ENCODE measurements around the gene LY6G5C. TPM values are rescaled to one million over a fixed set of nuclear protein-coding genes. Genes with fewer than 3 reads are reported as not detected.

LY6G5C gene
- total RNA-seq, 1 experiment from 2014 or later = 0.62 TPM

GRCh38 chr6:31651602-31652191, 29.2 kb downstream of the LY6G5C start:
- ChIA-PET POLR2A (interaction anchor here (0.6 to 2.1 kb wide), 6 partner anchors 10 to 169 kb away, joined by 3 to 10 read pairs (median 3); partner anchors contain the start of gene C6orf47), CTCF (no interaction called here)
- TF ChIP-seq CTCF (IDR thresholded peaks at IDR 0.05) = no peak
- no peak for TF ChIP-seq SIN3A (IDR thresholded peaks at IDR 0.05; ENCODE audit: borderline replicate concordance, insufficient read depth, low read depth, low read length)
- no peak for TF ChIP-seq REST (IDR thresholded peaks at IDR 0.05; ENCODE audit: insufficient read depth in 1 of 2, low read depth in 2 of 2, low read length in 1 of 2)
- no peak for TF ChIP-seq POLR2AphosphoS5 (IDR thresholded peaks at IDR 0.05; ENCODE audit: low read depth, low read length)
- TF ChIP-seq TCF7L2 (IDR thresholded peaks at IDR 0.05; ENCODE audit: low read depth, low read length) = no peak
- Histone ChIP-seq H3K4me1 (ENCODE audit: control insufficient read depth, insufficient read depth, low read length) (peaks cover 13% of the 10 kb centered on the region), H3K27me3 (ENCODE audit: control insufficient read depth, insufficient read depth, low read length) (no peaks in the 10 kb centered on the region), H3K9me3 (ENCODE audit: control insufficient read depth, insufficient read depth, low read depth, low read length) (no peaks in the 10 kb centered on the region), H3K4me3 (ENCODE audit: low read depth in 2 of 2, low read length in 2 of 2) (peak overlapping the region; percentile 77 to 83), H3K36me3 (ENCODE audit: control insufficient read depth, insufficient read depth, low read length) (peaks cover 17% of the 10 kb centered on the region), H3K27ac (ENCODE audit: low read length) (peak overlapping the region; percentile 99)
- intact Hi-C loops (cut with micrococcal nuclease; ENCODE audit: unreplicated experiment) = no loop called here
- in situ Hi-C loops (cut with HindIII; ENCODE audit: low pct_unique_long_range_greater_than_20kb, low sequenced_read_pairs) = no loop called here
- no TSS peak for BruUV-seq (replicated peaks)
- no peak for DNase-seq (ENCODE audit: low read depth, low spot score)
- peak; percentile 70 for ATAC-seq

DNA sequence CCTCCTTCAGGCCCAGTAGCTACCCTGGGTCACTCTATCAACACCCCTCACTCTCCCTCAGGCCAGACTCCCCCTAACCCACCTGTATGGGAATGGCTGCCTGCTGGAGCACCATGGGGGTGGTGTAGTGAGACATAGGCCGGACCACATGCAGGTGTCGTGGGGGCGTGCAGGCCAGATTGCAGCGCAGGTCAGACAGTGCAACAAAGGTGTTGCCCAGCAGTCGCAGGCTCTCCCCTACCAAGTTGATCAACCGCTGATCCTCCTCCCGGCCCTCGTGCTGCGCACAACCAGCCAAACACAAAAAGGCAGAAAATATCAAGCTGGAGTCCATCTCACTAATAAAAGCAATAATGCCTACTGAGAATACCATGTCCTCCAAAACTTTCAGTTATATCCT, 35.5 kb downstream of the LY6G5C start:
- POLR2A ChIA-PET = no interaction called here
- ATAC-seq (no peak), DNase-seq (ENCODE audit: low read depth, low spot score) (no peak)
- Histone ChIP-seq H3K36me3 (ENCODE audit: control insufficient read depth, insufficient read depth, low read length) (peaks cover 33% of the 10 kb centered on the region), H3K4me1 (ENCODE audit: control insufficient read depth, insufficient read depth, low read length) (no peaks in the 10 kb centered on the region), H3K9me3 (ENCODE audit: control insufficient read depth, insufficient read depth, low read depth, low read length) (no peaks in the 10 kb centered on the region), H3K4me3 (ENCODE audit: low read depth in 2 of 2, low read length in 2 of 2) (no peak overlapping the region), H3K27me3 (ENCODE audit: control insufficient read depth, insufficient read depth, low read length) (no peaks in the 10 kb centered on the region), H3K27ac (ENCODE audit: low read length) (no peak overlapping the region)
- intact Hi-C loops (cut with micrococcal nuclease; ENCODE audit: unreplicated experiment) = no loop called here
- CTCF ChIA-PET = no interaction called here
- no TSS peak for BruUV-seq (replicated peaks)
- in situ Hi-C loops (cut with HindIII; ENCODE audit: low pct_unique_long_range_greater_than_20kb, low sequenced_read_pairs) = no loop called here
- TF ChIP-seq CTCF (IDR thresholded peaks at IDR 0.05) (no peak), TCF7L2 (IDR thresholded peaks at IDR 0.05; ENCODE audit: low read depth, low read length) (no peak), SIN3A (IDR thresholded peaks at IDR 0.05; ENCODE audit: borderline replicate concordance, insufficient read depth, low read depth, low read length) (no peak), REST (IDR thresholded peaks at IDR 0.05; ENCODE audit: insufficient read depth in 1 of 2, low read depth in 2 of 2, low read length in 1 of 2) (no peak), POLR2AphosphoS5 (IDR thresholded peaks at IDR 0.05; ENCODE audit: low read depth, low read length) (no peak)

Data from Panc1 (cell line).